NOMO-1 (cell line): ENCODE data around the gene MB.
"Not testable (repeated sequence)": the region's sequence is repeated elsewhere in the genome, so short reads cannot be mapped to it uniquely, and the experiment has no call there.

ENCODE experiments used
- DNase-seq, 2 experiments: peaks; one replicate each; lab custom pipeline; 2025; ENCODE audit not compliant: unreplicated experiment in 2 of 2; lab: John Stamatoyannopoulos, UW

Gene MB

DNA sequence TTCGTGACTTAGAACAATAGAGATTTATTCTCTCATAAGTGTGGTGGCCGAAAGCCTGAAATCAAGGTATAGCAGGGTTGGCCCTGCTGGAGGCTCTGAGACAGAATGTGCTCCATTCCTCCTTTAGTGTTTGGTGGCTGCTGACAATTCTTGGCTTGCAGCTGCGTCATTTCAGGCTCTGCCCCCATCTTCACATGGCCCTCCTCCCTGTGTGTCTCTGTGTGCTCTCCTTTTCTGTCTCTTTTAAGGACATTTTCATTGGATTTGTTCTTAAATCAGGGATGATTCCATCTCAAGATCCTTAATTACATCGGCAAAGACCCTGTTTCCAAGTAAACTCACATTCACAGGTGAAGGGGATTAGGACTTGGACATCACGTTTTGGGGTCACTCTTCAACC, 20.9 kb upstream of the MB start:
- DNase-seq = no peak

DNA sequence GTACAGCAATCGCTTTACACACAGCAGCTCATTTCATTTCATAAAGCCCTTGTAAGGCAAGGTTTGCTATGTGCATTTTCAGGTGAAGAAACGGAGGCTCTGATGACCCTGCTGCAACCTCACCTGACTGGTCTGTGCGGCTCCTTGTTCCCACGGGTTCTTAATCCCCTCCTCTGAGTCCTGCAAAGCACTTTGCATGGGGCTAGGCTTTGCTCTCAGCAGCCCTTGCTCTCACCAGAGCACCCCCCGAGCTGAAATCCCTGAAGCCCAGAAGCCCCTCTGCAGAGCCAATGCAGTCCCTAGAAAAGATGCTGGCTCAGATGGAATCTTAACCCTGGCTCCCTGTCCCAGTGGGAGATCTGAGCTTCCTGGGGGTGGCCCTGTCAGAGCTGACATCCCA, 20.1 kb upstream of the MB start:
- DNase-seq = no peak

DNA sequence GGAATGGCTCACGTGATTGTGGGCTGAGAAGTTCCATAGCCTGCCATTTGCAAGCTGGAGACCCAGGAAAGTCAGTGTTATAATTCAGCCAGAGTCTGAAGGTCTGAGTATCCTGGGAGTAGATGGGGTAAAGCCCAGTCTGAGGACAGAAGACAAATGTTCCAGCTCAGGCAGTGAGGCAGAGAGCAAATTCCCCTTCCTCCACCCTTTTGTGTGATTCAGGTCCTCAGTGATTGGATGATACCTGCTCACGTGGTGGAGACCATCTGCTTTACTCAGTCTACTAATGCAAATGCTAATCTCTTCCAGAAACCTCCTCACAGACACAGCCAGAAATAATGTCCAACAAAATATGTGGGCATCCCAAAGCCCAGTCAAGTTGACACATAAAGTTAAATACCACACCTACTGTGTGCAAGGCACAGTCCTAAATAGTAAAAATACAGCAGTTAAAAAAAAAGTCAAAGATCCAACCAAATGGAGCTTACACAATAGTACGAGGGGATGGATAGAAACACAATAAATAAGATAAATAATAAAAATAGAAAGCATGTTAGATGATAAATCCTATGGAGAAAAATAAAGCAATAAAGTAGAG, 17.9 kb upstream of the MB start:
- no peak for DNase-seq

DNA sequence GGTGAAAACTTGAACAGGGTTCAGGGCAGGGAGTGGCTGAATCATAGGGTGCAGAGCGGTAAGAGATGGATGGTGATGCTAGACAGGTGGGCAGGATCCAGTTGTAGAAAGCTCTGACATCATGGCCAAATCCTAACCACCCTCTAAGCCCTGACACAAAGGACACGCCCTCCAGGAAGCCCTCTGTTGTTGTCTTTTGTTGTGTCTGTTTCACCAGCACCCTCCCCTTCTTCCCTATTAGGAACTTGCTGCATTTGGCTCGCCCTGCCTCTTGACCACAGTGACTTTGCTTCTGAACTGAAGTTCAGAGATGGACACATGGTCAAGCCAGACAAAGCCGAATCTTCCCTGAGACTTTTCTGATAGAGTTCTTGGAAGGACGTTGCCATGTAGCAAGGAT, 16.9 kb upstream of the MB start:
- DNase-seq = peak in 1 of 2 experiments; percentile 29

- no peak for DNase-seq
These were observed 16.4 kb upstream of the MB start for GRCh38 chr22:35633520-35633919.

DNA sequence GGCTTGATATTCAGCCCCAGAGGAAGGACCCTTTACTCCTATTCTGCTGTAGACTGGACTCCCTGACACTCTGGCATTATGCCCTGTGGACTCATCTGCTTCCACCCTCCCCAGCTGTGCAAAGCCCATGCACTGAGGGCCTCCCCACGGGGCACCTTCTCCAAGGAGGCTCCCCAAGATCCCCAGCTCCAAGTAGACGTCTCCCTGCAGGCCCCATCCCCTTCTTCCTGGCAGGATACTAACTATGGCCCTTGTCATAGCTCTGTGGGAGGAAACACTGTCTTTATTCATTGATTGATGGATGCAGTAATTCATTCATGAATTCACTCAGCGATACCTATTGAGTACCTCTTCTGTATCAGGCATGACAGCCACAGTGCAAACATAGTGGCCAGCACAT, 15.8 kb upstream of the MB start:
- DNase-seq = no peak

GRCh38 chr22:35631597-35631996, 14.5 kb upstream of the MB start:
- DNase-seq = peak; percentile 54 to 64

DNA sequence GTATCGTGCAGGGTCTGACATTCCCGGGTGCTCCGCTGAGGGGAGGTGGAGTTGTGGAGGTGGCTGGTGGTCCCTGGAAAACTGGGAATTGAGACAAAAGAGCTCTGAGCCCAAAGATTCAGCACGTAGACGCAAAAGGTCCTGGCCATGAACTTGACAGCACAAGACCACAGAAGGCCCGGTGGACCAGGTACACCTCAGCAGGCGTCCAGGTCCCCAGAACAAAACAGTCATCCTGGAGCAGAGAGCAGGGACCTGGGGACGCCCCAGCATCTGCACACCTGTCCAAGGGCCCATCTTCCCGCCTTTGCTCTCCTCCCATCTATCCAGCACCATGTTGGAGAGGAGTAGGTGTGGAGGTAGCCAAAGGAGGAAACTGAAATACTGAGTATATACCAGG, 13.8 kb upstream of the MB start:
- no peak for DNase-seq

DNA sequence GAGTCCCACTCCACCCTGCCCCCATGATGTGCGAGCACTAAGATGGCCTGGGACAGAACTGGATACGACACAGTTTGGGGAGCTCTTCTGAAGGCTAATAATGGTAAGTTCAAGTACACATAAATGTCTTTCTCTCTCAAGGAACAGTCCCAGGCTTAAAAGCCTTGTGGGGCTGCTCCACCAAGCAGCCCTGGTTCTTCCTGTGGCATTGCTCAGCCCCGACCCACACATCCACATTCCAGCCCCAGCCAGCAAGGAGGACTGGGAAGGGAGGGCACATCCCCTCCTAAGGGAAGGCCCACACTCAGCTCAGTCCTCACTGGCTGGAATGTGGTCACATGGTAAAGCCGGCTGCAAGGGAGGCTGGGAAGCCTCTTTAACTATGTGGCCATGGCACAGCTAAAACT, 13.3 kb upstream of the MB start:
- DNase-seq = no peak

- DNase-seq = peak; percentile 11 to 23
These were observed 12.5 kb upstream of the MB start for GRCh38 chr22:35629406-35630216.

DNA sequence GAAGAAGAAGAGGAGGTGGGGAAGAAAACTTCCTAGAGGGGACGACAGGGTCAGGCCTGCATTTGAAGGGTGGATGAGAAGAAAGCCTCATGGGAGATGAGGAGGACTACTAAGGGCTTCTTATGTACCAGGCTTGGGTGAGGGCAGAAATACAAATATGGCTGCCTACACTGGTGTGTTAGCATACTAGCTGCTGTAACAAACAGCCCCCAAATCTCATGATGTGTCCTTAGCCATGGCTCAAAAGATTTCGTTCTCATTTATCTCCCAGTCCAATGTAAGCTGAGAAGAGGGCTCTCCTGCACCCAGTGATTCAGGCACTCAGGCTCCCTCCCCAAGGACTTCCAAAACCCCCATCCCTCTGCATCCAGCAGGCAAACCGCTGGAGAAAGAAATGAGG, 11.6 kb upstream of the MB start:
- no peak for DNase-seq

DNA sequence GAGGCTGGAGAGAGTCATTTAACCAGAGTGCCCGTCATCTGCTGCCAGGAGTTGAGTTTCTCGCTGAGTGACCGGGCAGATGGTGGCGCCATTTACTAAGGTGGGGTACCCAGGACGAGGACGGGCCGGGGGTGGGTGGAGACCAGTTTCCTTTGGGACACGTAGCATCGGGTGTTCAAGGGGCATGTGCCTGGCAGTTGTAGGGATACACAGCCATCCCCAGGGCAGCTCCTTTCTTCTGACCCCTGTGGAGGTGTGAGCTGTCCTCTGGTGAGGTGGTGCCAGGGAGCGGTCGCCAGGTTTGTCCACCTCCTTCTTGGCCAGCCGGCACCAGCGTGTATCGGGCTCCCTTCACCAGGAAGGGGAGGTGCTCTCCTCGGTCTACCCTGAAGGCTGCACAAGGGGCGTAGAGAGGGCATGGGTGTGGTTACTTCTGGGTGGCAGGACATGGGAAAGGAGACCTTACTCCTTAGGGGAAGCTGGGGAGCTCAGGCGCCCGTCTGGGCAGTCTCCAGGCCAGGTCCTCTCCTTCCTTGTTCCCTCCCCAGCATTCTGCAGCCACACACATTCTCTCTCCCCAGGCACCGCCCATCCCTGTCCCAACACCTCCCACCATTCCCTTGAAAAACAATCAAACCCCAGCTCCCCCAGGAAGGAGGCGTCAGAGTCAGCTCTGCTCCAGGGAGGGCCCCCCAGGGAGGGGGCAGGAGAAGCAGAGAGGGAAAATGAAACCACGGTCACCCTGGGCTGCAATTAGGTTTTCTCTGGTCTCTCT, 10.3 kb upstream of the MB start:
- peak; percentile 31 to 57 for DNase-seq

- DNase-seq = no peak
These were observed 8.8 kb upstream of the MB start for GRCh38 chr22:35625763-35626432.

- DNase-seq = no peak
These were observed 7.4 kb upstream of the MB start for GRCh38 chr22:35624547-35624946.

DNA sequence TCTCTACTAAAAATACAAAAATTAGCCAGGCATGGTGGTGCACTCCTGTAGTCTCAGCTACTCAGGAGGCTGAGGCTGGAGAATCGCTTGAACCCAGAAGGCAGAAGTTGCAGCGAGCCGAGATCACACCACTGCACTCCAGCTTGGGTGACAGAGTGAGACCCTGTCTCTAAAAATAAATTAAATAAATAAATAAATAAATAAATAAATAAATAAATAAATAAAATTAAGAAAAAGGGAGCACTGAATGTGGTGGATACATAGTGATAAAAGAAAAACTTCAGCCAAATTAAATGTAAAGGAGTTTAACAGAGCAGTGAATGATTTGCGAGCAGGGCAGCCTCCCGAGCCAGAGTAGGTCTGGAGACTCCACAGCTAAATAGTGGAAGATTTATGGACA, 6.8 kb upstream of the MB start:
- DNase-seq = not testable (repeated sequence)

GRCh38 chr22:35622191-35622913, 5.2 kb upstream of the MB start:
- no peak for DNase-seq

DNA sequence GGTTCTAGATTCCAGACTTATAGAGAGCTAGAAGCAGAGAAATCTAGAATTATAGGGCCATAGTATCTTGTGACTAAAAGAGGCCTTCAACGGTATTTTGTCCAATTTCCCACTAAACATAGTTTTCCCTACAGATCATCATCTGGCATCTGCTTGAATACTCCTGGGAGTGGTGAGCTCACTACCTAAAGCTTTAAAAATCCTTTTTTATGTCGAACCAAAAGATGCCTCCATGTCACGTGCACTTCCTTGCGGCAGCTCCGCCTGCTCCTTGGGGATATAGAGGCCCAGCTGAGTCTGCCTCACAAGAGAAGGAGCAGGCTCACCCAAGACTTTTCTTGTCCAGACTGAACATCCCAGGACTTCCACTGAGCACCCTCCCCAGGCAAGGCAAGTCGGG, 4.3 kb upstream of the MB start:
- no peak for DNase-seq

GRCh38 chr22:35620624-35621251, 3.6 kb upstream of the MB start:
- DNase-seq = no peak

- no peak for DNase-seq
These were observed 2.4 kb upstream of the MB start for GRCh38 chr22:35619336-35620094.
